MM.1S (cell line): ENCODE data around the gene YIF1A.

Source experiments
- DNase-seq: peaks from one replicate; pipeline ENCODE4 v3.0.0-alpha.2; 2015
- H2AFZ ChIP-seq: fragments of 300-600 bp; sonication (generic); 2 replicates; pipeline ENCODE4 v1.6.0; 2016; ENCODE audit warnings: antibody characterized with exemption, low read length
- H3F3A ChIP-seq: fragments of 300-600 bp; sonication (generic); 2 replicates; pipeline ENCODE4 v1.6.1; 2016; ENCODE audit warnings: mild to moderate bottlenecking, antibody characterized with exemption, low read length, moderate library complexity, mixed read lengths; ENCODE audit not compliant: insufficient read depth
- H3K27ac ChIP-seq: fragments of 300-600 bp; sonication (generic); 2 replicates; pipeline ENCODE4 v1.5.1; 2016; ENCODE audit warnings: mild to moderate bottlenecking, low read length
- H3K27me3 ChIP-seq: fragments of 300-600 bp; sonication (generic); replicated peaks from 2 replicates; pipeline ENCODE4 v1.6.0; 2016; ENCODE audit warnings: low read length; ENCODE audit not compliant: insufficient read depth
- H3K36me3 ChIP-seq: fragments of 300-600 bp; sonication (generic); replicated peaks from 2 replicates; pipeline ENCODE4 v1.6.1; 2016; ENCODE audit warnings: mild to moderate bottlenecking, low read length, mixed read lengths; ENCODE audit not compliant: insufficient read depth
- H3K4me1 ChIP-seq: fragments of 300-600 bp; sonication (generic); 2 replicates; pipeline ENCODE4 v1.6.1; 2016; ENCODE audit warnings: low read length, mixed read lengths
- H3K4me2 ChIP-seq: fragments of 300-600 bp; sonication (generic); 2 replicates; pipeline ENCODE4 v1.6.0; 2016; ENCODE audit warnings: low read depth, low read length
- H3K4me3 ChIP-seq: fragments of 300-600 bp; sonication (generic); 2 replicates; pipeline ENCODE4 v1.5.1; 2016; ENCODE audit warnings: low read length, mixed read lengths
- H3K79me2 ChIP-seq: fragments of 300-600 bp; sonication (generic); 2 replicates; pipeline ENCODE4 v1.6.1; 2016; ENCODE audit warnings: mixed run types, low read length, mixed read lengths
- H3K9ac ChIP-seq: fragments of 300-600 bp; sonication (generic); 2 replicates; pipeline ENCODE4 v1.6.1; 2016; ENCODE audit warnings: low read length, mixed read lengths
- H3K9me2 ChIP-seq: fragments of 300-600 bp; sonication (generic); replicated peaks from 2 replicates; pipeline ENCODE4 v1.6.1; 2016; ENCODE audit warnings: mild to moderate bottlenecking, low read length, mixed read lengths; ENCODE audit not compliant: insufficient read depth
- H3K9me3 ChIP-seq: fragments of 300-600 bp; sonication (generic); replicated peaks from 2 replicates; pipeline ENCODE4 v1.6.1; 2016; ENCODE audit warnings: mild to moderate bottlenecking, low read length, mixed read lengths; ENCODE audit not compliant: insufficient read depth
- H4K20me1 ChIP-seq: fragments of 300-600 bp; sonication (generic); 2 replicates; pipeline ENCODE4 v1.6.1; 2016; ENCODE audit warnings: mild to moderate bottlenecking, low read length, moderate library complexity, mixed read lengths; ENCODE audit not compliant: insufficient read depth
- CTCF ChIP-seq: fragments of 300-600 bp; sonication (generic); IDR thresholded peaks from 2 replicates; pipeline ENCODE4 v1.5.1; 2016; ENCODE audit warnings: antibody characterized with exemption, low read length, mixed read lengths
- EZH2 ChIP-seq: fragments of 300-600 bp; sonication (generic); optimal IDR thresholded peaks from 2 replicates; pipeline ENCODE3; 2017; ENCODE audit warnings: low read depth, mild to moderate bottlenecking, antibody characterized with exemption, low read length, mixed read lengths
- EZH2phosphoT487 ChIP-seq: fragments of 300-600 bp; sonication (generic); IDR thresholded peaks from 2 replicates; pipeline ENCODE4 v1.6.1; 2018; ENCODE audit warnings: antibody characterized with exemption, low read length

YIF1A gene

GRCh38 chr11:66248903-66249302, 40.0 kb downstream of the YIF1A start:
- Histone ChIP-seq H3K4me2 (no peak overlapping the region), H3K9ac (no peak overlapping the region), H4K20me1 (no peaks in the 10 kb centered on the region), H3K27ac (no peak overlapping the region), H3K9me3 (no peaks in the 10 kb centered on the region), H2AFZ (no peak overlapping the region), H3K4me3 (no peak overlapping the region), H3K4me1 (no peaks in the 10 kb centered on the region), H3K36me3 (no peaks in the 10 kb centered on the region), H3K79me2 (no peaks in the 10 kb centered on the region), H3K9me2 (no peaks in the 10 kb centered on the region), H3F3A (no peaks in the 10 kb centered on the region), H3K27me3 (no peaks in the 10 kb centered on the region)
- TF ChIP-seq EZH2 (no peak), CTCF (no peak)
- no peak for DNase-seq

GRCh38 chr11:66247801-66248200, 41.1 kb downstream of the YIF1A start:
- no peak for TF ChIP-seq CTCF
- TF ChIP-seq EZH2, result no peak
- TF ChIP-seq EZH2phosphoT487, result no peak
- no peak for DNase-seq
- H4K20me1 ChIP-seq, result no peaks in the 10 kb centered on the region
- H3K36me3 ChIP-seq, result no peaks in the 10 kb centered on the region
- no peak overlapping the region for H3K4me2 ChIP-seq
- no peaks in the 10 kb centered on the region for H3K79me2 ChIP-seq
- H3K9ac ChIP-seq, result no peak overlapping the region
- H3K4me3 ChIP-seq, result no peak overlapping the region
- no peaks in the 10 kb centered on the region for H3K4me1 ChIP-seq
- no peak overlapping the region for H3K27ac ChIP-seq
- H3F3A ChIP-seq, result no peaks in the 10 kb centered on the region
- H3K27me3 ChIP-seq, result no peaks in the 10 kb centered on the region
- H2AFZ ChIP-seq, result no peak overlapping the region
- H3K9me2 ChIP-seq, result no peaks in the 10 kb centered on the region
- H3K9me3 ChIP-seq, result no peaks in the 10 kb centered on the region

- H3K9ac ChIP-seq, result no peak overlapping the region
- no peaks in the 10 kb centered on the region for H4K20me1 ChIP-seq
- DNase-seq, result no peak
- H3K27me3 ChIP-seq, result no peaks in the 10 kb centered on the region
- no peak overlapping the region for H3K27ac ChIP-seq
- no peaks in the 10 kb centered on the region for H3F3A ChIP-seq
- TF ChIP-seq EZH2phosphoT487 (no peak), EZH2 (no peak), CTCF (no peak)
- H3K4me3 ChIP-seq, result no peak overlapping the region
- H3K36me3 ChIP-seq, result no peaks in the 10 kb centered on the region
- no peaks in the 10 kb centered on the region for H3K4me1 ChIP-seq
- H3K9me3 ChIP-seq, result no peaks in the 10 kb centered on the region
- no peak overlapping the region for H2AFZ ChIP-seq
- H3K9me2 ChIP-seq, result no peaks in the 10 kb centered on the region
- no peak overlapping the region for H3K4me2 ChIP-seq
- no peaks in the 10 kb centered on the region for H3K79me2 ChIP-seq
These were observed 41.6 kb downstream of the YIF1A start for GRCh38 chr11:66247295-66247694.
